GM12892 (cell line): ENCODE data around the gene FGFRL1.

ENCODE experiments used
- POLR2A ChIP-seq: IDR thresholded peaks from 2 replicates; pipeline ENCODE4 v1.6.1; 2011; ENCODE audit warnings: low read depth, low read length, control low read depth
- POLR2AphosphoS5 ChIP-seq: IDR thresholded peaks from 2 replicates; pipeline ENCODE4 v1.6.1; 2011; ENCODE audit warnings: low read depth, low read length, control low read depth
- TAF1 ChIP-seq: IDR thresholded peaks from 2 replicates; pipeline ENCODE4 v1.6.1; 2011; ENCODE audit warnings: low read depth, mild to moderate bottlenecking, control low read depth, low read length, borderline replicate concordance

DNA sequence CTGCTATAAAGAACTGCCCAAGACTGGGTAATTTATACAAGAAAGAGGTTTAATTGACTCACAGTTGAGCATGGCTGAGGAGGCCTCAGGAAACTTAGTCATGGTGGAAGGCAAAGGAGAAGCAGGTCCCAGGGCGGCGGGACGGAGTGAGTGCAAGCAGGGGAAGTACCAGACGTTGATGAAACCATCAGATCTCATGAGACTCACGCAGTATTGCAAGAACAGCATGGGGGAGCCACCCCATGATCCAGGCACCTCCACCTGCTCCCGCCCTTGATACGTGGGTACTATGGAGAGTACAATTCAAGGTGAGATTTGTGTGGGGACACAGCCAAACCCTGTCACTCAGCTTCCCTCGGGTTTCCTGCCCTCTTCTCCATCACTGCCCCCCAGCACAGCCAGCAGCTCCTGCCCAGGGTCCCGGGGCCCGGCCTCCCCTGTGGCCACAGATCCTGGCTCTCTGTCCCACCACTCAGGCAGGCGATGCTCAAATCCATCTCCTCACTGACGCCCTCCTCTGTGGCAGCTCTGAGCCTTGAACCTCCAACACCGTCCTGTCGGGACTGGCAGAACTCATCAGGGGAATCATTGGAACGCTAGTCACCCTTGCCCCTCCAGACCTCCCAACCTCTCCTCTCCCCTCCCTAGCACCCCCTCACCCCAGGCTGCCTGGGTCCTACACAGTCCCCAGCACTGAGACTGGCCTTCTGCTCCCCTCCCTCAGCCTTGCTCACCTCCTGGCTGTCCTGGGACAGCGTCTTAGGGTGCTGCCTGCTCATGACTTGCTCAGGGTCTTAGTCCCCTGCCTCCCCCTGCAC lies 37.6 kb downstream of the FGFRL1 start:
- TF ChIP-seq POLR2A (no peak), POLR2AphosphoS5 (no peak), TAF1 (no peak)
